GM19035 (cell line): ENCODE data around the gene ACTRT2.

Source experiments
- ATAC-seq: cut with Tn5 transposase; IDR thresholded peaks from one replicate; pipeline ENCODE4 v1.9.1; 2021; ENCODE audit not compliant: unreplicated experiment

ACTRT2 gene

GRCh38 chr1:3031401-3032221 lies 10.3 kb downstream of the ACTRT2 start:
- ATAC-seq: no peak

DNA sequence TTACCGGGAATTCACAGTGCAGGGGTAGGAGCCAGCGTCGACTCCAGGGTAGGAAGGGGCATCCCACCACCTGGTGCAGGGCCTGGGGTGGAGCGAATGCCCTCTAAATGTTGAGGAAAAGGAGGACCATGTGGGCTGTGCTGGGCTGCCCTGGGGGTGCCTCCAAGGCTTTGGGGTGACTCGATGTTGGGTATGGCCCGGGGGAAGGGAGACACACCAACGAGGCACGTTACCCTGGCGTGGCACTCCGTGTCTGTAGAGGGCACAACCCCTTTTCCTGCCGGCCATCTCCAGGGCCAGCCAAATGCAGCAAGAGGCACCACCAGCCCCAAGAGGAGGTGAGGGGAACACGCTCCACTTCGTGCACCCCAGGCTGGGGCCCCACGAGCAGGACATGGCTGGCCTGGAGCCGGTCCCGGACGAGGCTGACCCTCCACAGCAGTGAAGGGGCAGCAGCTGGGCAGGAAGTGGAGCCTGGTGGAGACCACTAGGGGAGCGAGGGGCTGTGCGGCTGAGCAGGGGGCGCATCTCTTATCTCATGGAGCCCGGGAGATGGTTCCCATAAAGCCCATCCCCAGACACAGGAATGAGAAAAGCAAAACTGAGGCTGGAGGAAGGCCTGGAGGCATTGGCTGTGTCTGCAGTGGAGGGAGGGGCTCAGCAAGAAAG lies 11.2 kb downstream of the ACTRT2 start:
- ATAC-seq: no peak

- ATAC-seq: no peak
Observed at GRCh38 chr1:3033040-3033789, 11.9 kb downstream of the ACTRT2 start.

DNA sequence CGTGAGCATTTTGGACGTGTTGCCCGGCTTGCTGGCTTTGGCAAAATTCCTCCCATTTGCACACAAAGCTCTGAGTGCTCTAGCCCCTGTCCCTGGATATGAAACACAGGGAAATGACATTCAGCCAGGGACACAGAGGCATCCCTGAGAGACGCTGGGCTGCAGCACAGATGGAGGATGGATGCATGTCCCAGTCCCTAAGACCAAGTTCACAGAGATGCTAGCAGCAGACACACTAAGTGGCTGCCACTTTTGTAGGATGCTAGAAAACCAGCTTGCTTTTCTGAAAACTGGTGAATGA lies 12.5 kb downstream of the ACTRT2 start:
- ATAC-seq: no peak

- ATAC-seq: no peak
Observed at GRCh38 chr1:3034162-3034561, 12.9 kb downstream of the ACTRT2 start.

DNA sequence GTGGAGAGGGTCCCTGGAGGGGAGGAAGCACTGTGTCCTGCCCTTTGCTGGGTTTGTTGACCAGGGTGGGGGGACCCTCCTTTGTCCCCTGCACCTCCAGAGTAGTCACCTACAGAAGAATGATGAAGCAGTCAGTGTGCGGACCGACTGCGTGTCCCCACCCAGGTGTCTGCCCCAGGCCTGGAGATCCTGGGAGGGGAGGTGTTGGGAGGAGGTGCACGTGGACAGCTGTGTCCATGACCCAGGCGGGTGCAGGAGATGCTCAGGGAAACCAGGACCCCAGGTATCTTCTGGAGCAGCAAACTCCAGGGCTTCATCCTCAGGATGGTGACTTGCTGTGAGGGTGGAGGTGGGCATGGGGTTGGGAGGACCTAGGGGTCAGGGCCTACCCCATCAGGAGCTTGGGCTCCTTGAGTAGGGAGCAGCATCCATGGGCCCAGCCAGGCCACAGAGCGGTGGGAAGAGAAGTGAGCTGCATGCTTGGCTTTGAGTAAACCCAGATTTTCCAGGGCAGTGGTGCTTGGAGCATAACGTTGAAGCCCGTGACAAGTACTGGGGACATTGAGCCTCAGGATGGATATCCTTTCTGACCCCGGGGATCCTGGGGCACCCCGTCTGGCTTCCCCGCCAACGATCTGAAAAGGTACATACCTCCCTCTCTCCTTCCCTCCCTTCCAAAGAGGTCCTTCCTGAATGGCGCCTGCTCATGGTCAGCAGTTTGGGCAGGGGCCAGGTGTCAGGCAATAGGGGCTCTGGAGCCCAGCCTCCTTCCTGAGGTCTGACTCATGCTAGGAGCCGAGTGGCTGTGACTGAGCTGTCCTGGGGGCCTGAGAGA lies 13.7 kb downstream of the ACTRT2 start:
- ATAC-seq: no peak

DNA sequence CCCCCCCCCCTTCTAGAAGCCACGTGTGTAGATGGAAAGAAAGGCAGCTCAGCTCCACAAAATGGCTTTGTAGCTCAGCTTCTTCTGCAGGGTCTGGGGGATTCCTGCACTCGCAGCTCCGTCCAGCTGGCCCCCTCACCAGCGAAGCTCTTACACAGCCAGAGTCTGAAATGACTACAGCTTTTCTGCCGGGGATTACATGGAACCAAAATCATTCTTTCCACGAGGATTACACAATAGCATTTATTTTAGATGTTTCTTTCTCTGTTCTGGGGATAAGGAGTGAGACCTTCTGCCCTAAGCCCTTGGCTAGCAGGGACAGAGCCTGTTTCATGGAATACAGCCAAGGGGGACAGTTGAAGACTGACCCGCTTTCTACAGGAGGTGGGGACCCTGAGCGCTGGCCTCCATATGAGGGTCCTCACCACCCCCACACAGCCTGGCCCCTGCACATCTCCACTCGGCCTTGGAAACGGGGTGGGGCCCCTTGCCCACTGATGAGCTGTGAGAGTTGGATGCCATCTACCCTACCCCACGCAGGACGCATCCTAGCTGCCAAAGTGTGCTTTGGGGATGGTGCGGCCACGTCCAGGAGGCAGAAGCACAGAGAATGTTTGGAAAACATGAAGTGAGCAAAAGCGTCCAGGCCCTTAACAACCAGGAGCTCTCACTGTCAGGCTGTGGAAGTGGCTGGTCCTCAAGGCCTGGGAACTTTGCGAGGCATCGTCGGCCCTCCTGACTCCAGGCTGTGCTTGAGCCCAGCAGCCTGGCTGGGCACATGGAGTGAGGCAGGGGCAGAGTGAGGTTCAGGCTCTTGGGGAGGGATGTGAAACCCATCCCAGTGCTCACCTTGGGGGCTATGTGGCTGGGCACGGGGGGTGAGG lies 14.5 kb downstream of the ACTRT2 start:
- no peak for ATAC-seq

GRCh38 chr1:3036447-3037280 lies 15.4 kb downstream of the ACTRT2 start:
- no peak for ATAC-seq

- ATAC-seq: no peak
Observed at GRCh38 chr1:3037281-3038040, 16.2 kb downstream of the ACTRT2 start.

DNA sequence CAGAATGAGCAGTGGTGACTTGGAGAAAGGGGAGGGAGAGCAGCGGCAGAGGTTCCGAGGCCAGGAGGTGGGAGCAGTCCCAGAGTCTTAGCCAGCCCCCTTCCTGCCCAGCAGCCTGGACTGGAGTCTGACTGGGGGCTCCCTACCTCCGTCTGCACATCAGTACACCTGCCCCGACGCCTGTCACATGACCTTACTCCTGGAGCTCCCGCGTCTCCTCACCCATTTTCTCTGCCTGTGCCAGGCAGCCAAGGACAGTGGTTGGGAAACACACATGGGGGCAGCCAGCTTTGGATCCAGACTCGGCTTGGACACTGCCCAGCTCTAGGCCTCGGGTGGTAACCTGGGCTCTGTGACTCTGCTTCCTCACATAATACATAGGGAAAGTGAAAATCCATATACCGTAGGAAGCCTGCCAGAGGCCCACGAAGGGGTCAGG lies 16.9 kb downstream of the ACTRT2 start:
- ATAC-seq: no peak

DNA sequence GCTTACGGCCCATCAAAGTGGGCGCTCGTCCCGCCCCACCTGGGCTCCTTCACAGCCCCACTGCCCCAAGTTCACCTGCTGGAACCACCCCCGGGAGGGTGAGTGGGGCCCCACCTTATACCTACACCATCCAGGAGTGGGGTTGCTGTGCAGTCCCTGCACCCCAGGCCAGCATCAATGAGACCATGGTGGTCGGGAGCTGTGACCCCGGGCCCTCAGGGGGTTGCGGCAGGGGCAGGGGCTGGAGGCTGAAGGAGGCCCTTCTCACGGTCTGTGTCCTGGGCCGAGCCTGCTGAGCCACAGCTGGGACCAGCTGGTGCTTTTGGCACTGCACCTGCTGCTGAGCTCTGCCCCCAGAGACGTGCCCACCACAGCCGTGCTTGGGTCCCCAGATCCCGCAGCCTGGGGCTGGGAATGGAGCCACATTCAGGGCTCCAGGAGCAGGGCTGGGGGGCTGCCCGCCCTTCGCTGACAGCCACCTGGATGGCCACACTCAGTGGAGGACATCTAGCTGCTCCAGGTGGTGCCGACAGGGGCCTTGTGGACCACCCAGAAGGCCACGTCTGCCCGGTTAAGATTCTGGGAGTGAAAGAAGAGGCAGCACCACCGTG lies 17.4 kb downstream of the ACTRT2 start:
- no peak for ATAC-seq

DNA sequence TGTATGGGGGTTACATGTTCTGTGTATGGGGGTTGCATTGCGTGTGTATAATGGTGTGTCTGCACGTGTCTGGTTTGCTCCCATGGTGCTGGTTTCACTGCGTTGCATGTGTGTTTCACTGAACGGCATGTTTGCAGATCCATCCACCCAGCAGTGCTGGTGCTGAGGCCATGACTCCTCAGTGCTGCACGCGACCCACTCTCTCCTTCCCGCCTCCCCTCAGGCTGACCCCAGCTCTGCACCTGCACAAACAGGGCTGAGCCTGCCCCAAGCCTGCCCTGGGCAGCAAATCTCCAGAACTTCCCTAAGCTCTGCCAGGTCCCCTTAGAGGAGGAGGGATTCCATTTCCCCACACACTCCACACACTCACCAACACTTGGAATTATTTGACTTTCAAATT lies 18.7 kb downstream of the ACTRT2 start:
- no peak for ATAC-seq

GRCh38 chr1:3042481-3042880 lies 21.2 kb downstream of the ACTRT2 start:
- ATAC-seq: no peak

- ATAC-seq: no peak
Observed at GRCh38 chr1:3049164-3049563, 27.9 kb downstream of the ACTRT2 start.

DNA sequence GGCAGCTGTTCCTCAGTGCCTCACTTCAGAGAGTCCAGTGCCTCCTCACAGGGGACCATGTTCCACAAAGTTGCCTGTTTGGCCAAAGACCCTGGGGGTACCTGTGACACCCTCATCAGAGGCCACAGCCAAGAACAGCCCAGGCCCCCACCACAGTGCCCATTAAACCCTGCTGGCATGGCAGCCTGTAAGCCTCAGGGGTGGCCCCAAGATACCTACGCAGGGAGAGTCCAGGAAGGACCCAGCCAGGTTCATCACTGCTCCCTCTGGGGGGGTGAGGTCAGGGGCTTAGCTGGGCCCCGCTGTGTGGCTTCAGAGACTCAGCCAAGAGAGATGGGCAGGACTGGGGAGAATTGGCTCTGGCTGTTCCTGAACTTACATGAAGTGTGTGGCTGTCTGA lies 28.6 kb downstream of the ACTRT2 start:
- ATAC-seq: no peak

- ATAC-seq: no peak
Observed at GRCh38 chr1:3050603-3051002, 29.3 kb downstream of the ACTRT2 start.

DNA sequence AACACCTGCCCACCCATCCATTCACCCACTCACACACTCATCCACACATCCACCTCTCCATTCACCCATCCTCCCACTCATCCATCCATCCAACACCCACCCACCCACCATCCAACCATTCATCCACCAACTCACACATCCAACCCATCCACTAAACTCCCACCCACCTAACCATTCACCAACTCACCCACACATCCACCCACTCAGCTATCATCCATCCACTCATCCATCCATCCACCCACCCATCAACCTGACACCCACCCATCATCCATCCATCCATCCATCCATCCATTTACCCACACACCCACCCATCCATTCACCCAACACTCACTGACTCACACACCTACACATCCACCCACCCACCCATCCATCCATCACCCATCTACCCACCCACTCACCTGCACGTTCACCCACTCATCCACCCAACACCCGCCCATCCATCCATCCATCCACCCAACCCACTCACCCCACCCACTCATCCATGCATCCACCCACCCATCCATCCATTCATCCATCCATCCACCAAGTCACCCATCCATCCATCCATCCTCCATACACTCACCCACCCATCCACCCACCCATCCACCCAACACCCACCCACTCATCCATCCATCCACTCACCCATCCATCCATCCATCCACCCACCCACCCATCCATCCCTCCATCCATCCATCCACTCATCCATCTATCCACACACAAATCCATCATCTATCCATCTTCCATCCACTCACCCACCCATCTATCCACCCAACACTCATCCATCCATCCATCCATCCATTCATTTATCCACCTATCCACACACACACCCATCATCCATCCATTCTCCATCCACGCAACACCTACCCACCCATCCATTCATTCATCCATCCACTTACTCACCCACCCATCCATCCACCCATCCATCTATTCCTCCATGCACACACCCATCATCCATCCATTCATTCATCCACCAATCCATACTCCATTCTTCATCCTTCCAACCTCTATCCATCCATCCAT lies 30.3 kb downstream of the ACTRT2 start:
- no peak for ATAC-seq
